Measurements from ENCODE around the gene MS4A3.
"Not testable (repeated sequence)": the region's sequence is repeated elsewhere in the genome, so short reads cannot be mapped to it uniquely, and the experiment has no call there.

Gene MS4A3

GRCh38 chr11:60095477-60096120, 39.1 kb downstream of the MS4A3 start:
- no peak for DNase-seq

GRCh38 chr11:60097189-60097588, 40.7 kb downstream of the MS4A3 start:
- no peak for DNase-seq

- DNase-seq = no peak
These were observed 42.0 kb downstream of the MS4A3 start for GRCh38 chr11:60098508-60098907.

GRCh38 chr11:60100516-60100915, 44.1 kb downstream of the MS4A3 start:
- no peak for DNase-seq

GRCh38 chr11:60101368-60101767, 44.9 kb downstream of the MS4A3 start:
- not testable (repeated sequence) for DNase-seq

GRCh38 chr11:60104471-60105115, 48.1 kb downstream of the MS4A3 start:
- not testable (repeated sequence) for DNase-seq

- not testable (repeated sequence) for DNase-seq
These were observed 52.2 kb downstream of the MS4A3 start for GRCh38 chr11:60108631-60109030.

- no peak for DNase-seq
These were observed 55.3 kb downstream of the MS4A3 start for GRCh38 chr11:60111793-60112192.

GRCh38 chr11:60116996-60117790, 60.7 kb downstream of the MS4A3 start:
- no peak for DNase-seq

GRCh38 chr11:60118338-60118737, 61.9 kb downstream of the MS4A3 start:
- no peak for DNase-seq

GRCh38 chr11:60119710-60120109, 63.2 kb downstream of the MS4A3 start:
- DNase-seq = no peak

Measured in COR-L47 (cell line).